Small intestine (tissue), 7 donors: ENCODE measurements around the gene LAIR1. TPM values are rescaled to one million over a fixed set of nuclear protein-coding genes. Genes with fewer than 3 reads are reported as not detected.
A peak's percentile ranks its signal among the peaks of the same experiment; 100 is the strongest.
"Not testable (repeated sequence)": the region's sequence is repeated elsewhere in the genome, so short reads cannot be mapped to it uniquely, and the experiment has no call there.

Experiments used
- DNase-seq, 2 donors: peaks; one replicate each; pipeline versions ENCODE4 v3.0.0 to v3.0.0-alpha.2; 2013
- FAIRE-seq: peaks from 2 replicates; lab custom pipeline; 2012; peaks lifted over from hg19 to GRCh38; lab: Jason Lieb, UNC
- H3K27ac ChIP-seq, 3 donors: one replicate each; pipeline ENCODE4 v1.5.1; 2013; ENCODE audit warnings: low read length in 2 of 3, mild to moderate bottlenecking in 2 of 3, control low read depth in 1 of 3, inconsistent platforms in 1 of 3, low read depth in 1 of 3, moderate library complexity in 1 of 3
- H3K27me3 ChIP-seq, 3 donors: one replicate each; pipeline ENCODE4 v1.6.1; 2013; ENCODE audit warnings: low read length in 3 of 3, inconsistent platforms in 1 of 3; ENCODE audit not compliant: control insufficient read depth in 3 of 3, insufficient read depth in 3 of 3
- H3K36me3 ChIP-seq, 3 donors: one replicate each; pipeline ENCODE4 v1.6.1; 2013; ENCODE audit warnings: low read length in 3 of 3, inconsistent platforms in 1 of 3, low read depth in 1 of 3, mild to moderate bottlenecking in 1 of 3, moderate library complexity in 1 of 3; ENCODE audit not compliant: control insufficient read depth in 3 of 3, insufficient read depth in 2 of 3
- H3K4me1 ChIP-seq, 3 donors: one replicate each; pipeline ENCODE4 v1.6.1; 2013; ENCODE audit warnings: low read length in 2 of 3, inconsistent platforms in 1 of 3, low read depth in 1 of 3, mild to moderate bottlenecking in 1 of 3, moderate library complexity in 1 of 3; ENCODE audit not compliant: control insufficient read depth in 3 of 3, insufficient read depth in 2 of 3
- H3K4me3 ChIP-seq, 3 donors: one replicate each; pipeline ENCODE4 v1.5.1; 2013; ENCODE audit warnings: low read length in 3 of 3, control low read depth in 1 of 3, inconsistent platforms in 1 of 3, low read depth in 1 of 3, mild to moderate bottlenecking in 1 of 3, moderate library complexity in 1 of 3
- H3K9me3 ChIP-seq, 2 donors: one replicate each; pipeline ENCODE4 v1.6.1; 2013; ENCODE audit warnings: low read depth in 1 of 2, low read length in 1 of 2; ENCODE audit not compliant: control insufficient read depth in 2 of 2, insufficient read depth in 1 of 2
- WGBS, 3 donors: extraction: QIAGEN DNeasy Blood & Tissue Kit; methylation state at CpG; one replicate each; pipeline ENCODE4 v1.1.7; 2013; 5-methylcytosine and 5-hydroxymethylcytosine counted together
- polyA plus RNA-seq, 4 donors: library from polyadenylated mRNA; stranded (reverse) in 3 of 4; unstranded in 1 of 4; fragments of 200-250 nt in 3 of 4; fragments of 120-200 nt in 1 of 4; gene quantifications; one replicate each; pipeline versions ENCODE4 v1.2.1 to v1.2.3, GENCODE V29; 2013
- donor health status: healthy with polysubstance abuse.
- donor health status: control.
- donor health status: control.
- donor health status: Bipolar disorder and iron deficiency.
- donor health status: healthy.

The LAIR1 gene
- polyA plus RNA-seq, 4 donors = 2.2 to 10.9 (median 8.9) TPM

DNA sequence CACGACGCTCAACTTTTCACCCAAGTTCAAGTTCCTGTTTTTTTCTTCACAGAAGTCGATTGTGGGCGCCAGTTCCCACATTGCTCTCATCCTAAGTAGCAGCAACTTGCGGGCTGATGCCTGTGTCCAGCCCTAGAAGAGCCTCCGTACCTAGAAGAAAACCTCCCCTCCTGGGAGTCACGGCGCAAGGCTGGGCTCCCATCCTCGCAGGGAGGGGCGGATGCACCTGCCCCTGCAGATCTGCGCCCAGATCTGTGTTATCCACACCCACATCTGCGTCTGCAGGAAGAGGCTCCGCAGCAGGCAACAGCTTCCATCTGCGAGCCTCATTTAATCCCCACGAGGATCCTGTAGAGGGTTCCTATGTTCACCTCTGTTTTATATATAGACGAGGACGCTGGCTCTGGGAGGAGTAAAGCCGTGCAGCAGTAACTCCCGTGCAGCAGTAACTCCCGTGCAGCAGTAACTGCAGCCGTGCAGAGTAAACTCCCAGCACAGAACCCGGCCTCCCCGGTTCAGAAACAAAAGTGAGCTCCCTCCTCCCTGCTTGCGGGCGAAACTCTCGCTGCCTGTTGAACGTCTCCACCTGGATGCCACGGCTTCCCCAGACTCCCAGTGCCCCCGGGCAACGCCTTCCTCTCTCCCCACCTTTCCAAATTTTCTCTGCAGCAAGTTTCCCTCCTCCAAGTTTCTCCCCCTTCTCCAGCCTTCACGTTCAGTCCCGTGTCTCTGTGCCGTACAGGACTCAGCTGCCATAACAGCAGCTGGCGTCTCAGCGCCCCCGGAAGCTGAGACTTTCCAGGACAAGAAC, 23.5 kb upstream of the LAIR1 start:
- Histone ChIP-seq H3K36me3 (no peaks in the 10 kb centered on the region), H3K4me1 (no peaks in the 10 kb centered on the region), H3K27me3 (peaks cover 0 to 13% (median 0%) of the 10 kb centered on the region in 3 donors), H3K4me3 (peak overlapping the region in 1 of 3 donors; percentile 35), H3K27ac (peak overlapping the region in 2 of 3 donors; percentile 47 to 68), H3K9me3 (no peaks in the 10 kb centered on the region)
- WGBS, 3 donors = 3 to 7% (median 4%) methylated on average over 36 of the region's 36 CpGs
- FAIRE-seq (no peak), DNase-seq (peak; percentile 9 to 14)

DNA sequence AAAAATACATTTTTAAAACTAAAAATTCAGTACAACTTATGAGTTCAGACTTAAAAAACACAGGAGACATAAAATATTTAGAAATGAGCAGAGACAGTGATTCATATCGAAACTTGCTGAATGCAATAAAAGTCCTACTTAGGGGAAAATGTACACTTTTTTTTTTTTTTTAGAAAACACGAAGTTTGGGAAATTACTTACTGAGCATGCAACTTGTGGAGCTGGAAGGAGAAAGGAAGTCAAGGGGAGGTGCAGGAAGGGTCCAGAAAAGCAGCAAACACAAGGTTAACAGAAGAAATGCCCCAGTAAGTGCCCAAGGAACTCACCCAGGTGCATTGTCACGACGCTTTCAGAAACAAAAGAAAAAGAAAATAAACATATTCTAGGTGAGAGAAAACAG, 18.6 kb upstream of the LAIR1 start:
- no peak for FAIRE-seq
- 59 to 69% (median 66%) methylated on average over 4 of the region's 4 CpGs for WGBS, 3 donors
- H3K4me3 ChIP-seq = no peak overlapping the region
- H3K27ac ChIP-seq = no peak overlapping the region
- no peak for DNase-seq
- H3K36me3 ChIP-seq = no peaks in the 10 kb centered on the region
- H3K27me3 ChIP-seq = peaks cover 0 to 10% (median 0%) of the 10 kb centered on the region in 3 donors
- H3K4me1 ChIP-seq = no peaks in the 10 kb centered on the region
- no peaks in the 10 kb centered on the region for H3K9me3 ChIP-seq

DNA sequence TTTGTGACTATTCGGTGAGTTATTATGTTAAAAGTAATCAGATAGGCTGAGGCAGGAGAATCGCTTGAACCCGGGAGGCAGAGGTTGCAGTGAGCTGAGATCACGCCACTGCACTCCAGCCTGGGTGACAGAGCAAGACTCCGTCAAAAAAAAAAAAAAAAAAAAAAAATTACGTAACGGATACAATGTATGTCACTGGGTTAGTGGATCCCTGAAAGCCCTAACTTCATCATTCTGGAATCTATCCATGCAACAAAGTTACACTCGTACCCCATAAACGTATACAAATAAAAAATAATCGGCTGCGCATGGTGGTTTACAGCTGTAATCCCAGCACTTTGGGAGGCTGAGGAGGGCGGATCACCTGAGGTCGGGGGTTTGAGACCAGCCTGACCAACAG, 17.3 kb upstream of the LAIR1 start:
- WGBS, 3 donors = 85 to 89% (median 87%) methylated on average over 11 to 13 of the region's 13 CpGs
- not testable (repeated sequence) for FAIRE-seq, H3K27me3 ChIP-seq, H3K36me3 ChIP-seq, H3K9me3 ChIP-seq, DNase-seq, H3K27ac ChIP-seq, H3K4me3 ChIP-seq, H3K4me1 ChIP-seq

DNA sequence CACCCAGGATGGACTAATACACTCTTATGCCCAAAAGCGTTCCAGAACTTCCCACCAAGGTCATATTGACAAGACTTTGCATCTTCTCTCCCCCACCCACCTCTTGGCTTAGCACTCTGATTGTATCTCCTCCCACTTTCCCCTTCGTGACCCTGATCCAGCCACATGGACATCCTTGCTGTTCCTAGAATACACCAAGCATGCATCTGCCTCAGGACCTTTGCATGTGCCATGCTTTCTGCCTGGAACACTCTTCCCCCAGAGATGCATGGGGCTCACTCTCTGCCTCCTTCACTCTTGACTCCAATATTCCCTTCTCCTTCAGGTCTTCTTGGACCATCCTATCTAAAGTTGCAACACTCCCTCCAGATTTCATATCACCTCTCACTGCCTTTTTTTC, 16.2 kb upstream of the LAIR1 start:
- H3K27ac ChIP-seq = no peak overlapping the region
- no peaks in the 10 kb centered on the region for H3K9me3 ChIP-seq
- no peak for FAIRE-seq
- no peaks in the 10 kb centered on the region for H3K4me1 ChIP-seq
- H3K36me3 ChIP-seq = no peaks in the 10 kb centered on the region
- H3K4me3 ChIP-seq = no peak overlapping the region
- no peak for DNase-seq
- 71 to 84% (median 72%) methylated on average over 2 of the region's 2 CpGs for WGBS, 3 donors
- no peaks in the 10 kb centered on the region for H3K27me3 ChIP-seq

DNA sequence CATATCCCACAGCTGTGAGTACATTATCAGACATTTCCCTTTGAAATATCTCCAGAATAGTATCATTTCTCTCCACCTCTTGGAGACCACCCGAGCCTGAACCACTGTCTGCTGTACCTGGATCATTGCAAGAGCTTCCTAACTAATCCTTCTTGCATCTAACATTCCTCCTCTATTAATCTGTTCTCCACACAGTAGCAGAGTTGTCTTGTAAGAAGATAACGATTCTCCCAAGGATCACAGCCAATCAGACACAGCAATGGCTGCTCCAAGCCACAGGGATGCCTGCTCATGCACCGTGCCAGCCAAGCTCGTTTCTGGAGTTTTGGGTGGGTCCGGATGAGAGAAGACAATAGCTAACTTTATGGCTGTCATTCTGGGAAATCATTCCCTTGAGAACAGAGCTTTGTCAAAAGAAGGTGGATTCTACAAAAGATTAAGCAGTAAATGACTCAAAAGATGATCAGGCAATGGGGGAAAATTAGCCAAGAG, 14.5 kb upstream of the LAIR1 start:
- no peak for FAIRE-seq
- H3K27me3 ChIP-seq = no peaks in the 10 kb centered on the region
- H3K27ac ChIP-seq = no peak overlapping the region

DNA sequence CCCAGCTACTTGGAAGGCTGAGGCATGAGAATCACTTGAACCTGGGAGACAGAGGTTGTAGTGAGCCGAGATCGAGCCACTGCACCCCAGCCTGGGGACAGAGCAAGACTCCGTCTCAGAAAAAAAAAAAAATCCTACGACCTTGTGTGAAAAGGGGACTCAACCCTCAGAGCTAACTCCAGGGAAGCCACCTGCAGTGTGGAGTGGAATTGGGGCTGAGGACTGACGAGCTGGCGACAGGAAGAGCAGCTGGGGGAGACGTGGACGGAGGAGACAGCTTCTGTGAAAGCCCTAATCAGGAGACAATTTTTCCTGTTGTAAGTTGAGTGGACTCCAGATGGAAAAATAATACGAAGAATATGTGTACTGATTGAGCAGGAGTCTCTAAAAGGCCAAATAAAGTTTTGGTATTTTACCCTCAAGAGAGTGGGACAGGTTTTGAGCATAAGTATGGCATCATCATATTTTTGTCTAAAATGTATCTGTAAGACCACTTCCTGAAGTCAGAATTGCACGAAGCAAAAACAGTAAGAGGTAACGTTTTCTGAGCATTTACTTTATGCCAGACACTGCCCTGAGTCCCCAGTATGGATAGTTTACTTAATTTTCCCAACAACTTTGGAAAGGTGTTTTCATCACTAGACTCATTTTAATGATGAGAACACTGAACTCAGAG, 12.0 kb upstream of the LAIR1 start:
- H3K27me3 ChIP-seq = no peaks in the 10 kb centered on the region
- no peaks in the 10 kb centered on the region for H3K36me3 ChIP-seq
- FAIRE-seq (no peak), DNase-seq (no peak)
- H3K9me3 ChIP-seq = no peaks in the 10 kb centered on the region
- WGBS, 3 donors = 57 to 72% (median 65%) methylated on average over 11 of the region's 11 CpGs
- H3K4me3 ChIP-seq = no peak overlapping the region
- peak overlapping the region in 1 of 3 donors; percentile 70 for H3K27ac ChIP-seq
- no peaks in the 10 kb centered on the region for H3K4me1 ChIP-seq

More for the DNA sequence above, 14.5 kb upstream of the LAIR1 start:
- Histone ChIP-seq H3K36me3 (no peaks in the 10 kb centered on the region), H3K4me1 (no peaks in the 10 kb centered on the region), H3K4me3 (no peak overlapping the region), H3K9me3 (no peaks in the 10 kb centered on the region)
- WGBS, 3 donors = 55 to 75% (median 60%) methylated on average over 5 of the region's 5 CpGs
- no peak for DNase-seq

DNA sequence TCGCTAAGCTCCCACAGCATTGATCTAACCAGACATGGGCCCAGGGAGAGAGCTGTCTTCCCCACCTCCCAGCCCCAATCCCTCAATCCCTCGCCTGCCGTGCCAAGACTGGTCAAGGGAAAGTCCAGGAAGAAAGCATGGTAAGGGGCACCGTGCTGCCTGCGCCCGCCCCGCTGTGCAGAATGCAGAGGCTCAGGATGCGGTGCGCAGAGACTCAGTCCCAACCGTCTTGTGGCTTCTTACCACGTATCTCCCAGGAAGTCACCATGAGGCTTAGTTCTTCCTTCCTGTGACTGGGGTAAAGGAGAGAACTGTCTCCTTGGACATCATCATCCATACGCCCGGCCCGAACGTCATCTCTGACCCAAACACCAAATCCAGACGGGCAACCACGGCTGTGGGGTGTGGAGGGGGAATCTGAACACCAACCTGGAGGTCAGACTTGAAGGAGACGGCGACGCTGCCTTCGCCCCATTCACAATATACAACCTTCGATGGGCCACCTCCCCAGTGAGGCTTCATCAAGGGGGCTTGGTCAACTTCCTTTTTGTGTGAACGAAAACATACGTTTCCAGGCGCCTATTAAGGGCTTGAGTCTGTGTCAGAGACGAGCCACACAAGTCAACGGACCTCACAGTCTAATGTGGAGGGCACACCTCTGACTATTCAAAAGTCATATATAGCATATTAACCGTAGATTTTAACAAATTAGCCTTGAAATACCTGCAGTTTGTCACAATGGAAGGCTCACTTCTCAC, 10.6 kb upstream of the LAIR1 start:
- 69 to 82% (median 73%) methylated on average over 28 of the region's 28 CpGs for WGBS, 3 donors
- H3K27me3 ChIP-seq, H3K4me3 ChIP-seq, H3K9me3 ChIP-seq, H3K36me3 ChIP-seq, FAIRE-seq, H3K4me1 ChIP-seq: not testable (repeated sequence)
- peak in 1 of 2 donors; percentile 29 for DNase-seq
- peak overlapping the region in 1 of 3 donors; percentile 77 for H3K27ac ChIP-seq
